ENCODE results near the gene IL21.

GRCh38 chr4:122576261-122577188, 44.3 kb downstream of the IL21 start:
- peak; percentile 66 for TF ChIP-seq CTCF (IDR thresholded peaks at IDR 0.05)
- TF ChIP-seq ZFX (IDR thresholded peaks at IDR 0.05; ENCODE audit: borderline replicate concordance) = no peak

Data from 22Rv1 (cell line).